Activated CD4-positive, alpha-beta T cell treated with anti-CD3 and anti-CD28 coated beads for 4 hours (primary cell): ENCODE data around the gene CALR.
"Not testable (repeated sequence)": the region's sequence is repeated elsewhere in the genome, so short reads cannot be mapped to it uniquely, and the experiment has no call there.

ENCODE experiments used
- DNase-seq, 2 donors: peaks; one replicate each; pipeline ENCODE4 v3.0.0-alpha.2; 2020

The CALR gene

DNA sequence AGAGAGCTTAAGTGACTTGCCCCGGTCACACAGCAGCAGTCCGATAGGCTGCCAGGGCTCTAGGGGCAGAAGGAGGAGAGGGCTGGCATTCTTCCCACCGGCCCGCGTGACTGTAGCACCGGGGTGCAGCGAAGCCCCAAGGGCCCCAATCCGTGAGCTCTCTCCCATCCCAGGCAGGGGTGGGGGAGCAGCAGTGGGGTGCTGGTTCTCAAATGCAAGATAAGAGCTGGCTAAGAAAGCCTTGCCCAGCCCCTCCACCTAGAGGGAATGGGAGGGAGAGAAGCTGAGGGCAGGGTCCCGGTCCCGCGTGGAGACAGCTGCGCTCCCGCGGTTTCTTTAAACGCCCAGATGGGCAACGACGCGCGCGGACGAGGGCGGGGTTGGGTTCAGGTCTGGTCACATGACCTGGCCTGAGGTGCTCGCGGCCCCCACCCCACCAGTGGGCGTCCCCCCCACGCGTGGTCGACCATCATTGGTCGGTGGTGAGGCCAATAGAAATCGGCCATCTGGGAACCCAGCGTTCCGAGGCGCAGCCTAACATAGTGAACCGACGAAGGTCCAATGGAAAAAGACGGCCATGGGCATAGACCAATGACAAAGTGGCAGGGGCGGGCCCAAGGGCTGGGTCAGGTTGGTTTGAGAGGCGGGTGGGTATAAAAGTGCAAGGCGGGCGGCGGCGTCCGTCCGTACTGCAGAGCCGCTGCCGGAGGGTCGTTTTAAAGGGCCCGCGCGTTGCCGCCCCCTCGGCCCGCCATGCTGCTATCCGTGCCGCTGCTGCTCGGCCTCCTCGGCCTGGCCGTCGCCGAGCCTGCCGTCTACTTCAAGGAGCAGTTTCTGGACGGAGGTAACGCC lies at the start of gene CALR:
TSS of gene CALR (plus strand) at position 683 of the 852 bp plus-strand sequence. CDS start at position 754, 71 bp downstream.
- DNase-seq: peak; percentile 99 to 100

DNA sequence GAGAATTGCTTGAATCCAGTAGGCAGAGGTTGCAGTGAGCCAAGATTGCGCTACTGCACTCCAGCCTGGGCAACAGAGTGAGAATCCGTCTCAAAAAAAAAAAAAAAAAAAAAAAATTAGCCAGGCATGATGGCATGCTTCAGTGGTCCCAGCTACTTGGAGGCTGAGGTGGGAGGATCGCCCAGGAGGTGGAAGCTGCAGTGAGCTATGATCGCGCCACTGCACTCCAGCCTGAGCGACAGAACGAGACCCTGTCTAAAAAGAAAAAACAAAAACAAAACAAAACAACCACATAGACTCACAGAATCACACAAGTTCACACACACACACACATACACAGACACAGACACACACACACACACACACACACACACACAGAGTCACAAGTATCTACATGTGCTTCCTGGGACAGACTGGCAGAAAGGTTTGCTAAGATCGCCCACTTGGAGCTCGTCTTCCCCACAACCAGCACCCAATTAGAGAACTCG lies 48.1 kb upstream of the CALR start:
- DNase-seq: not testable (repeated sequence)

DNA sequence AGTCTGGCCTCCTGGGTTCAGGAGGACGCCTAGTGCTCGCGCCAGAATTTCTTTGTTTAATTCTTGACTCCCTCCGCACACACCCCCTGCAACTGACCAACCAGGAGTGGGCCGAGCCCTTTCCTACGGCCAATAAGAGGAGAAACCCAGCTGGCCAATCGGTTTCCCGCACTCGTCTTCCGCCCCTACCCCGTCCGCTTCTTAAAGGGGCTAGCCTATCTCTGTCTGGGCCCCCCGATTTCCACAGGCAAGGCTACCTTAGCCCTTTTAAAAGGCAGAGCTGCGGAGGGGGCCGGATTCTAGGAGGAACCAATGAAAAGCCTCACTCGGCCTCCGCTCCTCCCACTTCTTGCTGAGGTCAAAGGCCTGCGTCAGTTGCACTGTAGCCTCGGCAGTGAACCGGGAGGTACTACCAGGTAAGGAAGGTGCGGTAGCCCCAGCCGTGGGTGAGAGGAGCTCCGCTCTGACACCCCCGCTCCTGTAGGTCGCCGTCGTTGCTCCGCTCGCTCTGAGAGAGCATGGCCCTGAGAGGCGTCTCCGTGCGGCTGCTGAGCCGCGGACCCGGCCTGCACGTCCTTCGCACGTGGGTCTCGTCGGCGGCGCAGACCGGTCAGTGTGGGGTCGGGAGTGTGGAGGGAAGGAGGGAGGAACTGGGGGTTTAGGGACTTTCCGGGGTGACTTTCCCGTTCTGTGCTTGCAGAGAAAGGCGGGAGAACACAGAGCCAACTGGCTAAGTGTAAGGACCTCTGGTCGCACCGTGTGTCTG lies 47.4 kb upstream of the CALR start, which contains the start of gene GCDH:
TSS of gene GCDH (plus strand) at position 374 of the 766 bp plus-strand sequence. CDS start at position 519, 145 bp downstream.
- peak; percentile 95 to 97 for DNase-seq

DNA sequence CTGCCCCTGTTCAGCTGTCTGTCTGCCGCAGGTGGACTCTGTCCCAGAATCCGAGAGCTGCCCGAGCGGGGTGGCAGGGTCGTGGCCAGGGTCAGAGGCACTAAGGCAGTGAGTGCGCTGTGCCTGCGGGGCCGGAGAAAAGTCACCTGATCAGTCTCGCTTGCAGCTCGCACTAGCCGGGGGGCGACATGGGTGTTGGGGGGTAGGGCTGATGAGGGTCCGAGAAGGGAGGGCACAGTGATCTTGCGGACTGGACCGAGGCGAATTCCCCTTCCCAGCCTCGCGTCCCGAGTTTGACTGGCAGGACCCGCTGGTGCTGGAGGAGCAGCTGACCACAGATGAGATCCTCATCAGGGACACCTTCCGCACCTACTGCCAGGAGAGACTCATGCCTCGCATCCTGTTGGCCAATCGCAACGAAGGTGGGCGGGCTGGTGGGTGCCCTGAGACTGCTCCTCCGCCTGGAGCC lies 46.8 kb upstream of the CALR start:
- no peak for DNase-seq

GRCh38 chr19:12893582-12893981 lies 44.8 kb upstream of the CALR start:
- DNase-seq: no peak

DNA sequence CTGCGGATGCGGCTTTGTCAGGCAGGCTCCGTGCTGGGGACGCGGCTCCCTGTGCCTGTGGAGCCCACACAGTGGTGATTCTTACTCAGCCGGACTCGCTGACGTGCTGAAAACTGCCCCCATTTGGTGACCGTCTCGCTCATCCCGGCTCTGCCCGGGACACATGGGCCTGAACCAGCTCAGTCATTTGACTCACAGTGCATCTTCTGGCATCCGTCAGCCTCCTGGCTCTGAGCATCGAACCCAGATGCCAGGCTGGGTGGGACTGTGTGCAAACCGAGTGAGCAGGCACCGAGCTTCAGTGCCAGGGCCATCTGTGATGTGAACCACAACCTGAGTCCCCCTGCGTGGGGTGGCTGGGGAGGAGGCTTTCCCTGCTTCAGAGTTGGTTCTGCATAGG lies 41.9 kb upstream of the CALR start:
- no peak for DNase-seq

- DNase-seq: no peak
Measured at GRCh38 chr19:12899891-12900518, 38.4 kb upstream of the CALR start.

- no peak for DNase-seq
Measured at GRCh38 chr19:12907166-12907565, 31.2 kb upstream of the CALR start.

- no peak for DNase-seq
Measured at GRCh38 chr19:12912571-12912970, 25.8 kb upstream of the CALR start.

GRCh38 chr19:12913011-12913561 lies 25.3 kb upstream of the CALR start:
- no peak for DNase-seq

GRCh38 chr19:12913851-12914690 lies 24.3 kb upstream of the CALR start:
- peak; percentile 42 to 43 for DNase-seq

DNA sequence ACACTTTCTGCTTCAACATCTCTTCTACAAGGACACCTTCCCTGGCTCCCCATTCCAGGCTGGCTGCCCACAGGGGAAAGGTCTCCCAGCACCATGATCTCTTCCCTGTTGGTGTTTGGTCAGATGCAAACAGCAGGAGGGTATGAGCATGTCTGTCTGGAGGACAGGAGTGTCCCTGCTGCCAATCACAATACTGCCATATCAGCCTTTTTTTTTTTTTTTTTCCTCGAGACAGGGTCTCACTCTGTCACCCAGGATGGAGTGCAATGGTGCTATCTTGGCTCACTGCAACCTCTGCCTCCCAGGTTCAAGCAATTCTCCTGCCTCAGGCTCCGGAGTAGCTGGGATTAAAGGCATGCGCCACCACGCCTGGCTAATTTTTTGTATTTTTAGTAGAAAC lies 22.5 kb upstream of the CALR start:
- not testable (repeated sequence) for DNase-seq

- no peak for DNase-seq
Measured at GRCh38 chr19:12918253-12918652, 20.2 kb upstream of the CALR start.

GRCh38 chr19:12921047-12921446 lies 17.4 kb upstream of the CALR start:
- DNase-seq: no peak

DNA sequence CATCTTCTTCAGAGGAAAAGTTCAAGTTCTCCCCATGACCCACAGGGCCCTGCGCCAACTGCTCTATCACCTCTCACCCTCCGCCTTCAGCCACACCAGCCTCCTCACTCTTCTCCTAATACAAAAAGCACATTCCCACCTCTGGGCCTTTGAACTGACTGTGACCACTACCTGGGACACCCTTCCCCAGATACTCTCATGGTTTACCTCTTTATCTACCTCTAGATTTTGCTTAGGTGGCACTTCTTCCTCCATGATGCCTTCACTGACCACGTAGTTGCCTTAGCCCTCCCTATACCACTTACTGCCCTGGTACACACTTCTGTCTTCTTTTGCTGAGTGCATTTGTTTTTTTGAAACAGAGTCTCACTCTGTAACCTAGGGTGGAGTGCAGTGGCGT lies 15.4 kb upstream of the CALR start:
- DNase-seq: no peak

- no peak for DNase-seq
Measured at GRCh38 chr19:12924621-12925310, 13.6 kb upstream of the CALR start.

DNA sequence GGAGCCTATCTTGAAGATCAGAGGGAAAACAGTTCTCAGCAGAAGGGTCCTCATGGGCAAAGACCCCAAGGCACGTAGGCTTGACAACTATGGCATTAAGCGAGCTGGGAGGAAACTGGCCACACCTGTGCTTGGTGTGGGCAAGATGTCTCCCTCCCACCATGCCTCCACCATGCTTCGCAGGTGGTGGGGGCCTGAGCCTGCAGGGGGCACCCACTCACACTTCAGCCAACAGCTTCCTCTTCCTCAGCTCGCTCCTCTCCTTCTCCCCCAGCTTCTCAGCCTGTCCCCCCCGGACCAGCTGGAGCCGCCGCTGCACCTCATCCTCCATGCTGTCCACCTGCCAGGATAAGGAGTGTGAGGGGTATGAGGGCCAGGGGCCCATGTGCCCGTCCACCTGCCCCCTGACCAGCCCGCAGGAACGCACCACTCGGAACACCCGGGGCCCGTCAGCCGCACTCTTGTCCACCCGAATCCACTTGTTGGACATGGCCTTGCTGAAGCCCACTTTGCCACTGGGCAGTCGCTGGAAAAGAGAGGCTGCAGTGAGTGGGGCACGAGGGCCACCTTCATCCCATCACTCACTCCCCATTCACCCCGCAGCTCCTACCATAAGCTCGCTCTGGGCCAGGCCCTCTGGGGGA lies 8.3 kb upstream of the CALR start:
- no peak for DNase-seq

DNA sequence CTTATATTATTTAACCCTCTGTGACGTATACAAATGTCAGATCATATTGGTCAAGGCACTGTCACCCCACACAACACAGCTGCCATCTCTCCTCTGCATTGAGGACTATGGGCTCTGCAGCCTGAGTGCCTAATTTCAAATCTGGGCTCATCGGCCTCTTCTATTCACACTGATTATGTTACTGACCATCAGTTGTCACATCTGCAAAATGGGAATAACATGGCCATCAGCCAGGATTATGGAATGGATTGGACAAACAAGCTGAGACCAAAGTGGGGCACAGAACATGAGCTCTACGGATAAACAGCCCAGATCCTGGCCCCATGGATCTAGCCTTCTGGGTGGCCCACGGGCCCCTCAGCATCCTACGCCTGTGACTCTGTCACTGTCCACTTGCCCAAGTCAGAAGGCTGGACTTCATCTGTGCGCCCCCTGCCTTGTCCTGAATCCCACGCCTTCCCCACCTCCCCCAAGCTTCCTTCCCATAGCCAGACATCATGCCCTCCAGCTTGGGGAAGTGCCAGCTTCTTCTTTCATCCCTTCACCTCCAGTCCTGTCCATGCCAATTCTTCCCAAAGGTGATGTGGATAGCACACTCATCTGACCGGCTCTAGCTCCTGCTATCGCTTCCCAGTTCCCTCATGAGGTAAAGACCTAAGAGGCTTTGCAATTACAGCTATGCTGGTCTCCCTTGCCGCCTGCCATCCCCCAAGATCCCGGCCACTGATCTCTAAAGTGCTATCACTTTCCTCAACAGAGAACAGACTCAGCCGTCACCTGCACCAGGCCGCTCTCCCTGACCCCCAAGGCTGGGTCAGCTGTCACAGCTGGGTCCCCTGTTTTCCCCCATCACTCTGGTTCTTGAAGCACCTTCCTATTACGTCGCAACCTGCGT lies 5.8 kb upstream of the CALR start:
- no peak for DNase-seq

- DNase-seq: peak; percentile 86 to 87
Measured at GRCh38 chr19:12933287-12934072, 4.9 kb upstream of the CALR start, which contains the start of gene FARSA. Gene FARSA, minus strand, starts transcription at chr19:12933711. Its CDS starts 15 bp downstream, at chr19:12933696.
